ENCODE data around the gene POU2AF3.
"Not testable (repeated sequence)": the region's sequence is repeated elsewhere in the genome, so short reads cannot be mapped to it uniquely, and the experiment has no call there.

The POU2AF3 gene

GRCh38 chr11:111298413-111299100 lies at the start of gene POU2AF3:
Gene POU2AF3, plus strand, starts transcription at chr11:111298546. Its CDS starts 36 bp downstream, at chr11:111298582.
- Histone ChIP-seq H3K4me3 (ENCODE audit: low read depth, low read length) (peak within 1 kb of the TSS; percentile 86), H3K79me2 (ENCODE audit: control insufficient read depth, insufficient read depth, low read length, unreplicated experiment) (no peaks in the 10 kb centered on the region), H2AFZ (ENCODE audit: low read length, unreplicated experiment) (peak within 1 kb of the TSS; percentile 93), H3K27ac (ENCODE audit: low read depth, low read length) (no peak within 1 kb of the TSS), H3K27me3 (ENCODE audit: insufficient read depth, low read length) (peaks cover 52% of the 10 kb centered on the region), H3K4me1 (ENCODE audit: control insufficient read depth, insufficient read depth, low read length, unreplicated experiment) (no peaks in the 10 kb centered on the region), H3K36me3 (ENCODE audit: insufficient read depth, low read length) (no peaks in the 10 kb centered on the region)

GRCh38 chr11:111250936-111251335 lies 47.4 kb upstream of the POU2AF3 start:
- no peaks in the 10 kb centered on the region for H3K4me1 ChIP-seq (ENCODE audit: control insufficient read depth, insufficient read depth, low read length, unreplicated experiment)
- H3K27ac ChIP-seq (ENCODE audit: low read depth, low read length): no peak overlapping the region
- peaks cover 91% of the 10 kb centered on the region for H3K27me3 ChIP-seq (ENCODE audit: insufficient read depth, low read length)
- H3K4me3 ChIP-seq (ENCODE audit: low read depth, low read length): no peak overlapping the region
- no peak overlapping the region for H2AFZ ChIP-seq (ENCODE audit: low read length, unreplicated experiment)
- no peaks in the 10 kb centered on the region for H3K79me2 ChIP-seq (ENCODE audit: control insufficient read depth, insufficient read depth, low read length, unreplicated experiment)
- H3K36me3 ChIP-seq (ENCODE audit: insufficient read depth, low read length): no peaks in the 10 kb centered on the region

GRCh38 chr11:111253131-111253530 lies 45.2 kb upstream of the POU2AF3 start:
- no peaks in the 10 kb centered on the region for H3K36me3 ChIP-seq (ENCODE audit: insufficient read depth, low read length)
- H3K4me1 ChIP-seq (ENCODE audit: control insufficient read depth, insufficient read depth, low read length, unreplicated experiment): no peaks in the 10 kb centered on the region
- no peak overlapping the region for H2AFZ ChIP-seq (ENCODE audit: low read length, unreplicated experiment)
- H3K4me3 ChIP-seq (ENCODE audit: low read depth, low read length): no peak overlapping the region
- no peak overlapping the region for H3K27ac ChIP-seq (ENCODE audit: low read depth, low read length)
- H3K27me3 ChIP-seq (ENCODE audit: insufficient read depth, low read length): peaks cover 88% of the 10 kb centered on the region
- H3K79me2 ChIP-seq (ENCODE audit: control insufficient read depth, insufficient read depth, low read length, unreplicated experiment): no peaks in the 10 kb centered on the region

GRCh38 chr11:111253630-111254029 lies 44.7 kb upstream of the POU2AF3 start:
- Histone ChIP-seq H3K4me3 (ENCODE audit: low read depth, low read length) (no peak overlapping the region), H2AFZ (ENCODE audit: low read length, unreplicated experiment) (no peak overlapping the region), H3K4me1 (ENCODE audit: control insufficient read depth, insufficient read depth, low read length, unreplicated experiment) (no peaks in the 10 kb centered on the region), H3K27me3 (ENCODE audit: insufficient read depth, low read length) (peaks cover 83% of the 10 kb centered on the region), H3K36me3 (ENCODE audit: insufficient read depth, low read length) (no peaks in the 10 kb centered on the region), H3K79me2 (ENCODE audit: control insufficient read depth, insufficient read depth, low read length, unreplicated experiment) (no peaks in the 10 kb centered on the region), H3K27ac (ENCODE audit: low read depth, low read length) (no peak overlapping the region)

- Histone ChIP-seq H2AFZ (ENCODE audit: low read length, unreplicated experiment) (no peak overlapping the region), H3K36me3 (ENCODE audit: insufficient read depth, low read length) (no peaks in the 10 kb centered on the region), H3K4me3 (ENCODE audit: low read depth, low read length) (no peak overlapping the region), H3K27ac (ENCODE audit: low read depth, low read length) (no peak overlapping the region), H3K4me1 (ENCODE audit: control insufficient read depth, insufficient read depth, low read length, unreplicated experiment) (no peaks in the 10 kb centered on the region), H3K27me3 (ENCODE audit: insufficient read depth, low read length) (peaks cover 53% of the 10 kb centered on the region), H3K79me2 (ENCODE audit: control insufficient read depth, insufficient read depth, low read length, unreplicated experiment) (no peaks in the 10 kb centered on the region)
Measured at GRCh38 chr11:111258046-111258445, 40.3 kb upstream of the POU2AF3 start.

GRCh38 chr11:111259896-111260295 lies 38.5 kb upstream of the POU2AF3 start:
- Histone ChIP-seq H3K27me3 (ENCODE audit: insufficient read depth, low read length) (peaks cover 34% of the 10 kb centered on the region), H2AFZ (ENCODE audit: low read length, unreplicated experiment) (no peak overlapping the region), H3K36me3 (ENCODE audit: insufficient read depth, low read length) (no peaks in the 10 kb centered on the region), H3K4me3 (ENCODE audit: low read depth, low read length) (no peak overlapping the region), H3K79me2 (ENCODE audit: control insufficient read depth, insufficient read depth, low read length, unreplicated experiment) (no peaks in the 10 kb centered on the region), H3K4me1 (ENCODE audit: control insufficient read depth, insufficient read depth, low read length, unreplicated experiment) (no peaks in the 10 kb centered on the region), H3K27ac (ENCODE audit: low read depth, low read length) (no peak overlapping the region)

- Histone ChIP-seq H3K79me2 (ENCODE audit: control insufficient read depth, insufficient read depth, low read length, unreplicated experiment) (no peaks in the 10 kb centered on the region), H3K36me3 (ENCODE audit: insufficient read depth, low read length) (no peaks in the 10 kb centered on the region), H3K27ac (ENCODE audit: low read depth, low read length) (no peak overlapping the region), H2AFZ (ENCODE audit: low read length, unreplicated experiment) (no peak overlapping the region), H3K27me3 (ENCODE audit: insufficient read depth, low read length) (peaks cover 30% of the 10 kb centered on the region), H3K4me3 (ENCODE audit: low read depth, low read length) (no peak overlapping the region), H3K4me1 (ENCODE audit: control insufficient read depth, insufficient read depth, low read length, unreplicated experiment) (no peaks in the 10 kb centered on the region)
Measured at GRCh38 chr11:111260811-111261210, 37.5 kb upstream of the POU2AF3 start.

- Histone ChIP-seq H3K79me2 (ENCODE audit: control insufficient read depth, insufficient read depth, low read length, unreplicated experiment) (no peaks in the 10 kb centered on the region), H3K4me1 (ENCODE audit: control insufficient read depth, insufficient read depth, low read length, unreplicated experiment) (no peaks in the 10 kb centered on the region), H3K27me3 (ENCODE audit: insufficient read depth, low read length) (peaks cover 18% of the 10 kb centered on the region), H3K27ac (ENCODE audit: low read depth, low read length) (no peak overlapping the region), H3K36me3 (ENCODE audit: insufficient read depth, low read length) (no peaks in the 10 kb centered on the region), H3K4me3 (ENCODE audit: low read depth, low read length) (no peak overlapping the region), H2AFZ (ENCODE audit: low read length, unreplicated experiment) (no peak overlapping the region)
Measured at GRCh38 chr11:111264646-111265045, 33.7 kb upstream of the POU2AF3 start.

GRCh38 chr11:111265421-111265820 lies 32.9 kb upstream of the POU2AF3 start:
- H3K4me1 ChIP-seq (ENCODE audit: control insufficient read depth, insufficient read depth, low read length, unreplicated experiment): no peaks in the 10 kb centered on the region
- H3K79me2 ChIP-seq (ENCODE audit: control insufficient read depth, insufficient read depth, low read length, unreplicated experiment): no peaks in the 10 kb centered on the region
- no peaks in the 10 kb centered on the region for H3K36me3 ChIP-seq (ENCODE audit: insufficient read depth, low read length)
- no peak overlapping the region for H3K4me3 ChIP-seq (ENCODE audit: low read depth, low read length)
- H2AFZ ChIP-seq (ENCODE audit: low read length, unreplicated experiment): no peak overlapping the region
- peaks cover 18% of the 10 kb centered on the region for H3K27me3 ChIP-seq (ENCODE audit: insufficient read depth, low read length)
- no peak overlapping the region for H3K27ac ChIP-seq (ENCODE audit: low read depth, low read length)

- H3K27me3 ChIP-seq (ENCODE audit: insufficient read depth, low read length): peaks cover 12% of the 10 kb centered on the region
- H3K4me3 ChIP-seq (ENCODE audit: low read depth, low read length); H3K36me3 ChIP-seq (ENCODE audit: insufficient read depth, low read length); H3K4me1 ChIP-seq (ENCODE audit: control insufficient read depth, insufficient read depth, low read length, unreplicated experiment); H2AFZ ChIP-seq (ENCODE audit: low read length, unreplicated experiment); H3K79me2 ChIP-seq (ENCODE audit: control insufficient read depth, insufficient read depth, low read length, unreplicated experiment); H3K27ac ChIP-seq (ENCODE audit: low read depth, low read length): not testable (repeated sequence)
Measured at GRCh38 chr11:111268303-111268702, 30.0 kb upstream of the POU2AF3 start.

- Histone ChIP-seq H3K4me1 (ENCODE audit: control insufficient read depth, insufficient read depth, low read length, unreplicated experiment) (no peaks in the 10 kb centered on the region), H3K27me3 (ENCODE audit: insufficient read depth, low read length) (peaks cover 18% of the 10 kb centered on the region), H3K36me3 (ENCODE audit: insufficient read depth, low read length) (no peaks in the 10 kb centered on the region), H2AFZ (ENCODE audit: low read length, unreplicated experiment) (no peak overlapping the region), H3K4me3 (ENCODE audit: low read depth, low read length) (no peak overlapping the region), H3K79me2 (ENCODE audit: control insufficient read depth, insufficient read depth, low read length, unreplicated experiment) (no peaks in the 10 kb centered on the region), H3K27ac (ENCODE audit: low read depth, low read length) (no peak overlapping the region)
Measured at GRCh38 chr11:111269146-111269868, 29.0 kb upstream of the POU2AF3 start.
